Central memory CD8-positive, alpha-beta T cell (primary cell): Measurements from ENCODE around the gene ZNF678.
"Not testable (repeated sequence)": the region's sequence is repeated elsewhere in the genome, so short reads cannot be mapped to it uniquely, and the experiment has no call there.

Experiments
- ATAC-seq: fragments of 150-1000 bp; cut with Tn5 transposase; replicated peaks from 2 replicates; pipeline ENCODE4 v1.10.0; 2022; ENCODE audit warnings: mild to moderate bottlenecking, moderate FRiP score, moderate number of reproducible peaks; ENCODE audit not compliant: poor library complexity, severe bottlenecking; ENCODE audit errors: extremely low read depth
- DNase-seq, 2 donors: peaks; one replicate each; pipeline ENCODE4 v3.0.0; 2021; ENCODE audit warnings: low spot score in 2 of 2
- H3K27ac Mint-ChIP-seq: one replicate; pipeline ENCODE4 v1.8.0; 2022; ENCODE audit warnings: low read depth, mild to moderate bottlenecking, moderate library complexity, mixed read lengths
- H3K27me3 Mint-ChIP-seq: one replicate; pipeline ENCODE4 v1.8.0; 2022; ENCODE audit warnings: mixed read lengths
- H3K36me3 Mint-ChIP-seq: one replicate; pipeline ENCODE4 v1.8.0; 2022; ENCODE audit warnings: mild to moderate bottlenecking, moderate library complexity, mixed read lengths; ENCODE audit not compliant: insufficient read depth
- H3K4me1 Mint-ChIP-seq: one replicate; pipeline ENCODE4 v1.8.0; 2022; ENCODE audit warnings: mixed read lengths
- H3K4me3 Mint-ChIP-seq: one replicate; pipeline ENCODE4 v1.8.0; 2022; ENCODE audit warnings: mild to moderate bottlenecking, moderate library complexity, mixed read lengths
- H3K9me3 Mint-ChIP-seq: one replicate; pipeline ENCODE4 v1.8.0; 2022; ENCODE audit warnings: mixed read lengths

The ZNF678 gene

GRCh38 chr1:227710474-227710873 lies 147.1 kb downstream of the ZNF678 start:
- not testable (repeated sequence) for ATAC-seq, H3K27ac Mint-ChIP-seq

GRCh38 chr1:227712648-227713047 lies 149.3 kb downstream of the ZNF678 start:
- peaks cover 16% of the 10 kb centered on the region for H3K9me3 Mint-ChIP-seq
- ATAC-seq (no peak), DNase-seq (no peak)
- no peak overlapping the region for H3K27ac Mint-ChIP-seq
- no peaks in the 10 kb centered on the region for H3K36me3 Mint-ChIP-seq
- peaks cover 8% of the 10 kb centered on the region for H3K4me1 Mint-ChIP-seq
- H3K27me3 Mint-ChIP-seq, result peaks cover 11% of the 10 kb centered on the region
- no peak overlapping the region for H3K4me3 Mint-ChIP-seq

More at GRCh38 chr1:227710474-227710873, 147.1 kb downstream of the ZNF678 start:
- not testable (repeated sequence) for H3K4me3 Mint-ChIP-seq, H3K27me3 Mint-ChIP-seq, H3K9me3 Mint-ChIP-seq, DNase-seq, H3K36me3 Mint-ChIP-seq
- H3K4me1 Mint-ChIP-seq, result peaks cover 10% of the 10 kb centered on the region

GRCh38 chr1:227718932-227719331 lies 155.6 kb downstream of the ZNF678 start:
- no peak overlapping the region for H3K4me3 Mint-ChIP-seq
- ATAC-seq (no peak), DNase-seq (no peak)
- H3K27ac Mint-ChIP-seq, result no peak overlapping the region
- H3K36me3 Mint-ChIP-seq, result no peaks in the 10 kb centered on the region
- H3K4me1 Mint-ChIP-seq, result no peaks in the 10 kb centered on the region
- H3K9me3 Mint-ChIP-seq, result peaks cover 54% of the 10 kb centered on the region
- H3K27me3 Mint-ChIP-seq, result peaks cover 46% of the 10 kb centered on the region

GRCh38 chr1:227723474-227723873 lies 160.1 kb downstream of the ZNF678 start:
- Mint-ChIP-seq H3K27ac (no peak overlapping the region), H3K4me3 (no peak overlapping the region), H3K36me3 (peaks cover under 1% of the 10 kb centered on the region), H3K27me3 (peaks cover 42% of the 10 kb centered on the region), H3K4me1 (peaks cover 7% of the 10 kb centered on the region), H3K9me3 (peaks cover 41% of the 10 kb centered on the region)
- ATAC-seq (no peak), DNase-seq (no peak)

GRCh38 chr1:227725046-227725445 lies 161.7 kb downstream of the ZNF678 start:
- Mint-ChIP-seq H3K4me3 (no peak overlapping the region), H3K36me3 (peaks cover 3% of the 10 kb centered on the region), H3K27me3 (peaks cover 33% of the 10 kb centered on the region), H3K9me3 (peaks cover 28% of the 10 kb centered on the region), H3K4me1 (peaks cover 23% of the 10 kb centered on the region), H3K27ac (no peak overlapping the region)
- ATAC-seq (no peak), DNase-seq (no peak)

GRCh38 chr1:227726318-227726717 lies 163.0 kb downstream of the ZNF678 start:
- Mint-ChIP-seq H3K4me3 (no peak overlapping the region), H3K36me3 (peaks cover 3% of the 10 kb centered on the region), H3K27me3 (peaks cover 20% of the 10 kb centered on the region), H3K4me1 (peaks cover 27% of the 10 kb centered on the region), H3K9me3 (peaks cover 17% of the 10 kb centered on the region), H3K27ac (no peak overlapping the region)
- no peak for ATAC-seq
- no peak for DNase-seq
